Measurements from ENCODE around the gene NKIRAS1. TPM values are rescaled to one million over a fixed set of nuclear protein-coding genes. Genes with fewer than 3 reads are reported as not detected.

The NKIRAS1 gene
- total RNA-seq, 6 experiments from 2014 or later: 7.0 to 14.2 (median 8.5) TPM

DNA sequence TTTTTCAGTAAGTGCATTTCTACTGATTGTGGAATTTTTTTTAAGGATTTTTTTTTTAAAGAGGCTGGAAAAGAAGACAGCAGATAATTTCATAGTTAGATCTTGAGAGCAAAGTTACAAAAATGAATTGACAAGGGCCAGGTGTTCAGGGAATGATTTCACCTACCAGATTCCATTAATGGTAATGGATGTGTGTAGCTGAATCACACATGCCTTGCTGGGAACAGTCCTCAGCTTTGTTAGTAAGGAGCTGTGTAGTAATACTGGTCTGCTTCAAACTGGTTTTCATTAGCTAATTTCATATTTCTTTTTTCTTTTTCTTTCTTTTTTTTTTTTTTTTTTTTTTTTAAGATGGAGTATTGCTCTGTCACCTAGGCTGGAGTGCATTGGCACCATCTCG, 44.3 kb upstream of the NKIRAS1 start:
- TF ChIP-seq POLR2A (IDR thresholded peaks at IDR 0.05): no peak
- TF ChIP-seq CTCF (IDR thresholded peaks at IDR 0.05): no peak
- Histone ChIP-seq H3K27me3 (no peaks in the 10 kb centered on the region), H3K27ac (no peak overlapping the region), H3K4me1 (no peaks in the 10 kb centered on the region), H3K36me3 (peaks cover 0 to 54% (median 13%) of the 10 kb centered on the region in 4 donors), H3K4me3 (no peak overlapping the region), H3K9me3 (no peaks in the 10 kb centered on the region)
- WGBS (ENCODE audit: insufficient coverage, low coverage, low lambda C conversion rate, missing lambda C conversion rate): 100% methylated on average over 1 of the region's 1 CpG
- ATAC-seq: no peak
- intact Hi-C loops (cut with DNase I): no loop called here
- no peak for DNase-seq

DNA sequence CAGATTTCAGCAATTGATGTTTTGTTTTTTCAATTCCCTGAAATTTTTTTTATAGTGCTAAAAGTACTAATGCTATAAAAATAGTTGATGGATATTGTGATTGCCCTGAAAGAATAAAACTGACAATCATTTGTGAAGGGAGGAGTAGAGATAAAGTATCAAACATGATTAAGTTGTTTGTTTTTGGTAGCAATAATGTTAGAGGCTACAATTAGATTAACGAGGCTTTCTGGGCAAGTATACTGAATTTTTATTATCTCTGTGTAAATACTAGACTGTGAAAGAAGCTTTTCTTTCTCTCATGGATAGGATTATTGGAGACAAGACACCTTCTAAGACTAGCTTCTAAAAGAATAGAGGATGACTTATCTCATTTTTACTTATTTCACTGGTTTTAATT, 43.9 kb upstream of the NKIRAS1 start:
- Histone ChIP-seq H3K27me3 (no peaks in the 10 kb centered on the region), H3K4me1 (no peaks in the 10 kb centered on the region), H3K36me3 (peaks cover 0 to 50% (median 13%) of the 10 kb centered on the region in 4 donors), H3K4me3 (no peak overlapping the region), H3K9me3 (no peaks in the 10 kb centered on the region), H3K27ac (no peak overlapping the region)
- TF ChIP-seq POLR2A (IDR thresholded peaks at IDR 0.05) (no peak), CTCF (IDR thresholded peaks at IDR 0.05) (no peak)
- 69% methylated on average over 1 of the region's 1 CpG for WGBS (ENCODE audit: insufficient coverage, low coverage, low lambda C conversion rate, missing lambda C conversion rate)
- no peak for ATAC-seq
- DNase-seq: no peak
- intact Hi-C loops (cut with DNase I): no loop called here

- peaks cover 0 to 44% (median 10%) of the 10 kb centered on the region in 4 donors for H3K36me3 ChIP-seq
- H3K4me1 ChIP-seq: peaks cover 0 to 3% (median 0%) of the 10 kb centered on the region in 4 donors
- no peak for TF ChIP-seq CTCF (IDR thresholded peaks at IDR 0.05)
- no peak for TF ChIP-seq POLR2A (IDR thresholded peaks at IDR 0.05)
- no peak for DNase-seq
- no peaks in the 10 kb centered on the region for H3K9me3 ChIP-seq
- H3K27ac ChIP-seq: no peak overlapping the region
- no peaks in the 10 kb centered on the region for H3K27me3 ChIP-seq
- no peak overlapping the region for H3K4me3 ChIP-seq
- 85% methylated on average over 7 of the region's 7 CpGs for WGBS (ENCODE audit: insufficient coverage, low coverage, low lambda C conversion rate, missing lambda C conversion rate)
- intact Hi-C loops (cut with DNase I): no loop called here
- peak in 1 of 4 donors; percentile 51 for ATAC-seq
Observed at GRCh38 chr3:23959135-23959900, 42.5 kb upstream of the NKIRAS1 start.

- Histone ChIP-seq H3K27ac (no peak overlapping the region), H3K36me3 (peaks cover 0 to 30% (median 6%) of the 10 kb centered on the region in 4 donors), H3K4me1 (peaks cover 0 to 11% (median 3%) of the 10 kb centered on the region in 4 donors), H3K4me3 (no peak overlapping the region), H3K9me3 (no peaks in the 10 kb centered on the region), H3K27me3 (no peaks in the 10 kb centered on the region)
- no peak for ATAC-seq
- no peak for DNase-seq
- intact Hi-C loops (cut with DNase I): no loop called here
- WGBS (ENCODE audit: insufficient coverage, low coverage, low lambda C conversion rate, missing lambda C conversion rate): 75% methylated on average over 3 of the region's 3 CpGs
- no peak for TF ChIP-seq POLR2A (IDR thresholded peaks at IDR 0.05)
- TF ChIP-seq CTCF (IDR thresholded peaks at IDR 0.05): no peak
Observed at GRCh38 chr3:23956701-23957100, 39.9 kb upstream of the NKIRAS1 start.
